ENCODE results near the gene TAAR1.
"Not testable (repeated sequence)": the region's sequence is repeated elsewhere in the genome, so short reads cannot be mapped to it uniquely, and the experiment has no call there.

Gene TAAR1

GRCh38 chr6:132661906-132662305, 2.9 kb upstream of the TAAR1 start:
- no peak overlapping the region for H3K27ac ChIP-seq (ENCODE audit: low read depth, low read length)
- no peaks in the 10 kb centered on the region for H3K27me3 ChIP-seq (ENCODE audit: control insufficient read depth, insufficient read depth, low read length)
- peaks cover 5% of the 10 kb centered on the region; the same call in 1 of the 2 replicates for H3K9me3 ChIP-seq (ENCODE audit: control insufficient read depth, insufficient read depth, low read depth, low read length)
- no peaks in the 10 kb centered on the region for H3K36me3 ChIP-seq (ENCODE audit: control insufficient read depth, insufficient read depth, low read length)
- H3K4me3 ChIP-seq (ENCODE audit: low read depth, low read length): no peak overlapping the region
- no peak overlapping the region for H3K9ac ChIP-seq (ENCODE audit: low read length)
- no peaks in the 10 kb centered on the region for H3K4me1 ChIP-seq (ENCODE audit: control insufficient read depth, insufficient read depth, low read length)

GRCh38 chr6:132651062-132651461, 7.9 kb downstream of the TAAR1 start:
- Histone ChIP-seq H3K4me1 (ENCODE audit: control insufficient read depth, insufficient read depth, low read length) (peaks cover 4% of the 10 kb centered on the region; the same call in 1 of the 2 replicates), H3K27me3 (ENCODE audit: control insufficient read depth, insufficient read depth, low read length) (no peaks in the 10 kb centered on the region), H3K9me3 (ENCODE audit: control insufficient read depth, insufficient read depth, low read depth, low read length) (no peaks in the 10 kb centered on the region), H3K9ac (ENCODE audit: low read length) (no peak overlapping the region), H3K36me3 (ENCODE audit: control insufficient read depth, insufficient read depth, low read length) (no peaks in the 10 kb centered on the region), H3K27ac (ENCODE audit: low read depth, low read length) (no peak overlapping the region), H3K4me3 (ENCODE audit: low read depth, low read length) (no peak overlapping the region)

DNA sequence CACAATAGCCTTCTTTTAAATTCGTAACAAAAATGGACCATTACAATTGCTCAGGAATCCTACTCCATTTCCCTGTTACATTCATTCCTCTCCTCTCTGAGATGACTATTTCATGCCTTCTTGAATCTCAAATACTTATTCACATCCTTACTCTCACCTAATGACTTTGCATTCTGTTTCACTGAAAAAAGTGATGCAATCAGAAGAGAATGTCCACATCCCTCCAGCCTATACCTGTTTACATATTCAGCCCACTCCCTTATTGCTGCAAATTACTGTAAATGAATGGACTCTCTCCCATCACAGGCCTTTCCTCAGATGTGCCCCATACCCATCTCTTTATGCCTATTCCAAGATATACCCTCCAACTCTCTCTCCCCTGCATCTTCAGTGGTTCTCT, 8.6 kb downstream of the TAAR1 start:
- H3K9me3 ChIP-seq (ENCODE audit: control insufficient read depth, insufficient read depth, low read depth, low read length): no peaks in the 10 kb centered on the region
- no peaks in the 10 kb centered on the region for H3K36me3 ChIP-seq (ENCODE audit: control insufficient read depth, insufficient read depth, low read length)
- H3K9ac ChIP-seq (ENCODE audit: low read length): no peak overlapping the region
- H3K4me1 ChIP-seq (ENCODE audit: control insufficient read depth, insufficient read depth, low read length): peaks cover 4% of the 10 kb centered on the region; the same call in 1 of the 2 replicates
- no peaks in the 10 kb centered on the region for H3K27me3 ChIP-seq (ENCODE audit: control insufficient read depth, insufficient read depth, low read length)
- no peak overlapping the region for H3K4me3 ChIP-seq (ENCODE audit: low read depth, low read length)
- no peak overlapping the region for H3K27ac ChIP-seq (ENCODE audit: low read depth, low read length)

DNA sequence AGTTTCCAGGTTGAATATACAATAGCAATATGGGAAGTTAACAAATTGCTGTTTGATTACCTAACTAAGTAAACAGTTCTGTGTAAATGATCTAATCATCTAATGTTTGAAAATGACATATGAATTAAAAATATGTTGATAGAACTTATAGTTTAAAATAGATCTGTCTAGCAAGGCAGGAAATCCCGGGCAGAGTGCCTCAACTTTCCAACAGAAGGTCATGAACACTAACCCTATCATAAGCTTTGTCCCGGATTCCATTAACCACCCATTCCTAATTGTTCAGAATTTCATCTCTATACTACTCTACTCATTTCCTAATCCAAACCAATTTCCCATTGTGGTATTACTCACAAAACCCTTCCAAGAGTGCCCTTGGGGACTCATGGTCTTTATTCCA, 10.2 kb downstream of the TAAR1 start:
- no peak overlapping the region for H3K27ac ChIP-seq (ENCODE audit: low read depth, low read length)
- no peaks in the 10 kb centered on the region for H3K9me3 ChIP-seq (ENCODE audit: control insufficient read depth, insufficient read depth, low read depth, low read length)

DNA sequence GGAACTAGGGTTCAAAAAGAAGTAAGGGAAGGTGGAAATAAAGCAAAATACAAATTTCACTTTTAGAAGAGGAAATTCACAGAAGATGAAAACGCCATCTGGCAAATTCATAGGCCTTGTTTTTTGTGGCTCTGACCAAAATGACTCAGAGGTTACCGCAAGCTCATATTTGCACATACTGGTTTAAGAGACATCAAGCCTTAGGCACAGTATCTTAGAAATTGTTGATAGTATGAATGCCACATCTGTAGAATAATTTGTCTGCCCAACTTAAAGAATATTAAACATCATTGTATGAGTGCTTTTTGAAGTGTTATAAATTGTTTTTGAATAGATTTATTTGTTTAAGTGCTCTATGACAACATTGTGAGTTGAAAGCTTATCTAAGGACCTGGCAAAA, 10.6 kb downstream of the TAAR1 start:
- H3K27ac ChIP-seq (ENCODE audit: low read depth, low read length): no peak overlapping the region
- no peak overlapping the region for H3K9ac ChIP-seq (ENCODE audit: low read length)
- H3K27me3 ChIP-seq (ENCODE audit: control insufficient read depth, insufficient read depth, low read length): no peaks in the 10 kb centered on the region
- H3K36me3 ChIP-seq (ENCODE audit: control insufficient read depth, insufficient read depth, low read length): no peaks in the 10 kb centered on the region
- peaks cover 4% of the 10 kb centered on the region; the same call in 1 of the 2 replicates for H3K4me1 ChIP-seq (ENCODE audit: control insufficient read depth, insufficient read depth, low read length)
- H3K9me3 ChIP-seq (ENCODE audit: control insufficient read depth, insufficient read depth, low read depth, low read length): no peaks in the 10 kb centered on the region
- no peak overlapping the region for H3K4me3 ChIP-seq (ENCODE audit: low read depth, low read length)

More for the DNA sequence above, 10.2 kb downstream of the TAAR1 start:
- peaks cover 4% of the 10 kb centered on the region; the same call in 1 of the 2 replicates for H3K4me1 ChIP-seq (ENCODE audit: control insufficient read depth, insufficient read depth, low read length)
- H3K36me3 ChIP-seq (ENCODE audit: control insufficient read depth, insufficient read depth, low read length): no peaks in the 10 kb centered on the region
- H3K4me3 ChIP-seq (ENCODE audit: low read depth, low read length): no peak overlapping the region
- no peaks in the 10 kb centered on the region for H3K27me3 ChIP-seq (ENCODE audit: control insufficient read depth, insufficient read depth, low read length)
- no peak overlapping the region for H3K9ac ChIP-seq (ENCODE audit: low read length)

- Histone ChIP-seq H3K9me3 (ENCODE audit: control insufficient read depth, insufficient read depth, low read depth, low read length) (no peaks in the 10 kb centered on the region), H3K36me3 (ENCODE audit: control insufficient read depth, insufficient read depth, low read length) (no peaks in the 10 kb centered on the region), H3K27me3 (ENCODE audit: control insufficient read depth, insufficient read depth, low read length) (no peaks in the 10 kb centered on the region), H3K4me3 (ENCODE audit: low read depth, low read length) (no peak overlapping the region), H3K4me1 (ENCODE audit: control insufficient read depth, insufficient read depth, low read length) (no peaks in the 10 kb centered on the region), H3K9ac (ENCODE audit: low read length) (no peak overlapping the region), H3K27ac (ENCODE audit: low read depth, low read length) (no peak overlapping the region)
These were observed 15.4 kb downstream of the TAAR1 start for GRCh38 chr6:132643547-132643946.

DNA sequence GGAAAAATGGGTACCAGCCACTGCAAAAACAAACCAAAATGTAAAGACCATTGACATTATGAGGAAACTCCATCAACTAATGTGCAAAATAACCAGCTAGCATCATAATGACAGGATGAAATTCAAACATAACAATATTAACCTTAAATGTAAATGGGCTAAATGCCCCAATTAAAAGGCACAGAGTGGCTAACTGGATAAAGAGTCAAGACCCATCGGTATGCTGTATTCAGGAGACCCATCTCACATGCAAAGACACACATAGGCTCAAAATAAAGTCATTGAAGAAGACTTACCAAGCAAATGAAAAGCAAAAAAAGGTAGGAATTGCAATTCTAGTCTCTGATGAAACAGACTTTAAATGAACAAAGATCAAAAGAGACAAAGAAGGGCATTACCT, 21.8 kb downstream of the TAAR1 start:
- H3K36me3 ChIP-seq (ENCODE audit: control insufficient read depth, insufficient read depth, low read length); H3K9me3 ChIP-seq (ENCODE audit: control insufficient read depth, insufficient read depth, low read depth, low read length); H3K9ac ChIP-seq (ENCODE audit: low read length); H3K27ac ChIP-seq (ENCODE audit: low read depth, low read length); H3K4me1 ChIP-seq (ENCODE audit: control insufficient read depth, insufficient read depth, low read length); H3K27me3 ChIP-seq (ENCODE audit: control insufficient read depth, insufficient read depth, low read length); H3K4me3 ChIP-seq (ENCODE audit: low read depth, low read length): not testable (repeated sequence)

- H3K9me3 ChIP-seq (ENCODE audit: control insufficient read depth, insufficient read depth, low read depth, low read length); H3K9ac ChIP-seq (ENCODE audit: low read length); H3K4me1 ChIP-seq (ENCODE audit: control insufficient read depth, insufficient read depth, low read length); H3K27me3 ChIP-seq (ENCODE audit: control insufficient read depth, insufficient read depth, low read length); H3K36me3 ChIP-seq (ENCODE audit: control insufficient read depth, insufficient read depth, low read length); H3K4me3 ChIP-seq (ENCODE audit: low read depth, low read length); H3K27ac ChIP-seq (ENCODE audit: low read depth, low read length): not testable (repeated sequence)
These were observed 23.1 kb downstream of the TAAR1 start for GRCh38 chr6:132635906-132636305.

DNA sequence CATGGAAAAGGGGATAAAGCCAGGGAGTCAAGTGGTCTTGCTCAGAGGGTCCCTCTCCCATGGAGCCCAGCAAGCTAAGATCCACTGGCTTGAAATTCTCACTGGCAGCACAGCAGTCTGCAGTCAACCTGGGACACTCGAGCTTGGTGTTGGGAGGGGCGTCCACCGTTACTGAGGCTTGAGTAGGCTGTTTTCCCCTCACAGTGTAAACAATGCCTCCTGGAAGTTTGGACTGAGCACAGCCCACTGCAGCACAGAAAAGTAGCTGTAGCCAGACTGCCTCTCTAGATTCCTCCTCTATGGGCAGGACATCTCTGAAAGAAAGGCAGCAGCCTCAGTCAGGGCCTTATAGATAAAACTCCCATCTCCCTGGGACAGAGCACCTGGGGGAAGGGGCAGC, 23.7 kb downstream of the TAAR1 start:
- not testable (repeated sequence) for H3K4me3 ChIP-seq (ENCODE audit: low read depth, low read length); H3K27me3 ChIP-seq (ENCODE audit: control insufficient read depth, insufficient read depth, low read length); H3K27ac ChIP-seq (ENCODE audit: low read depth, low read length); H3K36me3 ChIP-seq (ENCODE audit: control insufficient read depth, insufficient read depth, low read length); H3K9me3 ChIP-seq (ENCODE audit: control insufficient read depth, insufficient read depth, low read depth, low read length); H3K9ac ChIP-seq (ENCODE audit: low read length); H3K4me1 ChIP-seq (ENCODE audit: control insufficient read depth, insufficient read depth, low read length)

GRCh38 chr6:132634796-132635195, 24.2 kb downstream of the TAAR1 start:
- Histone ChIP-seq H3K36me3 (ENCODE audit: control insufficient read depth, insufficient read depth, low read length) (no peaks in the 10 kb centered on the region), H3K4me3 (ENCODE audit: low read depth, low read length) (no peak overlapping the region), H3K9ac (ENCODE audit: low read length) (no peak overlapping the region), H3K9me3 (ENCODE audit: control insufficient read depth, insufficient read depth, low read depth, low read length) (no peaks in the 10 kb centered on the region), H3K27me3 (ENCODE audit: control insufficient read depth, insufficient read depth, low read length) (no peaks in the 10 kb centered on the region), H3K4me1 (ENCODE audit: control insufficient read depth, insufficient read depth, low read length) (no peaks in the 10 kb centered on the region; the same call in 1 of the 2 replicates), H3K27ac (ENCODE audit: low read depth, low read length) (no peak overlapping the region)

- H3K4me1 ChIP-seq (ENCODE audit: control insufficient read depth, insufficient read depth, low read length): no peaks in the 10 kb centered on the region; the same call in 1 of the 2 replicates
- H3K9ac ChIP-seq (ENCODE audit: low read length): no peak overlapping the region
- no peak overlapping the region for H3K27ac ChIP-seq (ENCODE audit: low read depth, low read length)
- H3K4me3 ChIP-seq (ENCODE audit: low read depth, low read length): no peak overlapping the region
- H3K27me3 ChIP-seq (ENCODE audit: control insufficient read depth, insufficient read depth, low read length): no peaks in the 10 kb centered on the region
- H3K9me3 ChIP-seq (ENCODE audit: control insufficient read depth, insufficient read depth, low read depth, low read length): no peaks in the 10 kb centered on the region
- H3K36me3 ChIP-seq (ENCODE audit: control insufficient read depth, insufficient read depth, low read length): no peaks in the 10 kb centered on the region
These were observed 25.6 kb downstream of the TAAR1 start for GRCh38 chr6:132633362-132633761.

DNA sequence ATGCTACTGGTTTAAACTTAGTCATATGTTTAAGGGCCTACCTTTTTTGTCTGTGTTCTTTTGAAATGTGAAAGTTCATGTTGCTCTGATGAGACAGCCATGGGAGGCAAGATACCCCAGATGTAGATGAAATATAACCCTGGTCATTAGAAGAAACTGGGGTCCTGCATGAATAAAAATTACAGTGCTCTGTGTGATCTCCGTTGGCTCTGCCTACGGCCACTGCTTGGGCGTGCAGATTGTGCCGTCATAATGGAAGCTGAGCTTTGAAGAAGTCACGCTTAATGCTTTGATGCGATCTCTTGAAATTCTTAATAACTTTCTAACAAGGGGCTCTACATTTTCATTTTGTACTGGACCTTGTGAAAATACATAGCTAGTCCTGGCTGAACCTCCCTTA, 34.8 kb downstream of the TAAR1 start, which contains the start of gene TAAR2:
TSS of gene TAAR2 (minus strand) at position 101 of the 400 bp plus-strand sequence. CDS start at position 101, 0 bp downstream.
- no peaks in the 10 kb centered on the region for H3K4me1 ChIP-seq (ENCODE audit: control insufficient read depth, insufficient read depth, low read length)
- no peaks in the 10 kb centered on the region for H3K36me3 ChIP-seq (ENCODE audit: control insufficient read depth, insufficient read depth, low read length)
- H3K9ac ChIP-seq (ENCODE audit: low read length): no peak within 1 kb of the TSS
- H3K27ac ChIP-seq (ENCODE audit: low read depth, low read length): no peak within 1 kb of the TSS
- H3K4me3 ChIP-seq (ENCODE audit: low read depth, low read length): no peak within 1 kb of the TSS
- H3K27me3 ChIP-seq (ENCODE audit: control insufficient read depth, insufficient read depth, low read length): no peaks in the 10 kb centered on the region
- H3K9me3 ChIP-seq (ENCODE audit: control insufficient read depth, insufficient read depth, low read depth, low read length): no peaks in the 10 kb centered on the region
